ENCODE data around the gene SPATA2L.

SPATA2L gene

DNA sequence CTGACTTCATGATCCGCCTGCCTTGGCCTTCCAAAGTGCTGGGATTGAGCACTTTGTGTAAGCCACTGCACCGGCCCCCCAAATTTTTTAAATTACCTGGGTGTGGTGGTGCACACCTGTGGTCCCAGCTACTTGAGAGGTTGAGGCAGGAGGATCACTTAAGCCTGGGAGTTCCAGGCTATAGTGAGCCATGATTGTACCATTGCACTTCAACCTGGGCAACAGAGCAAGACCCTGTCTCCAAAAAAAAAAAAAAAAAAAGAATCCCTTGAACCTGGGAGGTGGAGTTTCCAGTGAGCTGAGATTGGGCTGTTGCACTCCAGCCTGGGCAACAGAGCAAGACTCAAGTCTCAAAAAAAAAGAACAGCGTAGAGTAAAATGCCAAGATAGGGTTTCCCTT is 35.0 kb upstream of the SPATA2L start:
- no peak for DNase-seq (ENCODE audit: extremely low read depth, low read depth)
- H3K4me3 ChIP-seq (replicated peaks; ENCODE audit: low read depth, low read length), result no peak overlapping the region
- TF ChIP-seq, protein P1, sequence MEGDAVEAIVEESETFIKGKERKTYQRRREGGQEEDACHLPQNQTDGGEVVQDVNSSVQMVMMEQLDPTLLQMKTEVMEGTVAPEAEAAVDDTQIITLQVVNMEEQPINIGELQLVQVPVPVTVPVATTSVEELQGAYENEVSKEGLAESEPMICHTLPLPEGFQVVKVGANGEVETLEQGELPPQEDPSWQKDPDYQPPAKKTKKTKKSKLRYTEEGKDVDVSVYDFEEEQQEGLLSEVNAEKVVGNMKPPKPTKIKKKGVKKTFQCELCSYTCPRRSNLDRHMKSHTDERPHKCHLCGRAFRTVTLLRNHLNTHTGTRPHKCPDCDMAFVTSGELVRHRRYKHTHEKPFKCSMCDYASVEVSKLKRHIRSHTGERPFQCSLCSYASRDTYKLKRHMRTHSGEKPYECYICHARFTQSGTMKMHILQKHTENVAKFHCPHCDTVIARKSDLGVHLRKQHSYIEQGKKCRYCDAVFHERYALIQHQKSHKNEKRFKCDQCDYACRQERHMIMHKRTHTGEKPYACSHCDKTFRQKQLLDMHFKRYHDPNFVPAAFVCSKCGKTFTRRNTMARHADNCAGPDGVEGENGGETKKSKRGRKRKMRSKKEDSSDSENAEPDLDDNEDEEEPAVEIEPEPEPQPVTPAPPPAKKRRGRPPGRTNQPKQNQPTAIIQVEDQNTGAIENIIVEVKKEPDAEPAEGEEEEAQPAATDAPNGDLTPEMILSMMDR (IDR thresholded peaks at IDR 0.05; ENCODE audit: low read depth, low read length, missing control alignments), result no peak

DNA sequence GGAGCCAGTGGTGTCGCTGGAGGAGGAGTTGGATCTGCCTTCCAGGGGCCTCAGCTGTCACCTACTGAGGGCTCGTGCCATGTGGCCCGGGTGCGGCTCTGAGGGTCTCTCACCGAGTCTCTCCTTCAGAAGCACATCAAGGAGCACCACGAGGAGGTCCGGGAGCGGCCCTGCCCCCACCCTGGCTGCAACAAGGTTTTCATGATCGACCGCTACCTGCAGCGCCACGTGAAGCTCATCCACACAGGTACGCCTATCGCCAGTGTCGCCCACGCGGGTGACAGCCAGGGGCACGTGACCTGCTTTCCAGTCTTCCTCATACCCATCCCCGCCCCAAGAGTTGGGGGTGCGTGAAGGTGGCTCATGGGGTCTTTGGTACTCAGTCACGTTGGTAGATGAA is 32.3 kb upstream of the SPATA2L start:
- no peak for DNase-seq (ENCODE audit: extremely low read depth, low read depth)
- TF ChIP-seq, protein P1 (IDR thresholded peaks at IDR 0.05; ENCODE audit: low read depth, low read length, missing control alignments), result no peak
- H3K4me3 ChIP-seq (replicated peaks; ENCODE audit: low read depth, low read length), result no peak overlapping the region

DNA sequence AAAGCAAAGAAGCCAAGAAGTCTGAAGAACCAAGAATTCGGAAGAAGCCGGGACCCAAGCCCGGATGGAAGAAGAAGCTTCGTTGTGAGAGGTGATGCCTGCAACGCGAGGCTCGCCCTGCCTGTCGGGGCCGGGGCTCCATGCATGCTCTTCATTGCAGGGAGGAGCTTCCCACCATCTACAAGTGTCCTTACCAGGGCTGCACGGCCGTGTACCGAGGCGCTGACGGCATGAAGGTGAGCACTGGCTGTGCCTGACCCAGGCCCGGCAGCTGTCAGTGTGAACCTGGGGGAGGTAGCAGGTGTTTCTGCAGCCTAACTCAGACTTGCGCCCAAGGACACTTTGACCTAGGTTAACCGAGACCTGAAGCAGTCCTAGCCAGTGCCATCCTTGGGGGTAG is 31.8 kb upstream of the SPATA2L start:
- no peak for DNase-seq (ENCODE audit: extremely low read depth, low read depth)
- no peak overlapping the region for H3K4me3 ChIP-seq (replicated peaks; ENCODE audit: low read depth, low read length)
- TF ChIP-seq, protein P1 (IDR thresholded peaks at IDR 0.05; ENCODE audit: low read depth, low read length, missing control alignments), result no peak

DNA sequence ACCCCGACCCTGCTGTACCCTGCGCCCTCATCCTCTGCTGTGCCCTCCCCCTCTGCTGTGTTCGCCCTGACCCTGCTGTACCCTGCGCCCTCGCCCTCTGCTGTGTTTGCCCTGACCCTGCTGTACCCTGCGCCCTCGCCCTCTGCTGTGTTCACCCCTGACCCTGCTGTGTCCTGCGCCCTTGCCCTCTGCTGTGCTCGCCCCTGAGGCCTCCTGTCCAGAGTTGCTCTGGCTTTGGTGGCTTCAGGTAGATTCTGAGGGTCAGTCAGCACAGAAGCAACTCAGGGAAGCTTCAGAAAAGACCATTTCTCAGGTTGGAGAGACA is 31.4 kb upstream of the SPATA2L start:
- TF ChIP-seq, protein P1 (IDR thresholded peaks at IDR 0.05; ENCODE audit: low read depth, low read length, missing control alignments), result no peak
- no peak overlapping the region for H3K4me3 ChIP-seq (replicated peaks; ENCODE audit: low read depth, low read length)

DNA sequence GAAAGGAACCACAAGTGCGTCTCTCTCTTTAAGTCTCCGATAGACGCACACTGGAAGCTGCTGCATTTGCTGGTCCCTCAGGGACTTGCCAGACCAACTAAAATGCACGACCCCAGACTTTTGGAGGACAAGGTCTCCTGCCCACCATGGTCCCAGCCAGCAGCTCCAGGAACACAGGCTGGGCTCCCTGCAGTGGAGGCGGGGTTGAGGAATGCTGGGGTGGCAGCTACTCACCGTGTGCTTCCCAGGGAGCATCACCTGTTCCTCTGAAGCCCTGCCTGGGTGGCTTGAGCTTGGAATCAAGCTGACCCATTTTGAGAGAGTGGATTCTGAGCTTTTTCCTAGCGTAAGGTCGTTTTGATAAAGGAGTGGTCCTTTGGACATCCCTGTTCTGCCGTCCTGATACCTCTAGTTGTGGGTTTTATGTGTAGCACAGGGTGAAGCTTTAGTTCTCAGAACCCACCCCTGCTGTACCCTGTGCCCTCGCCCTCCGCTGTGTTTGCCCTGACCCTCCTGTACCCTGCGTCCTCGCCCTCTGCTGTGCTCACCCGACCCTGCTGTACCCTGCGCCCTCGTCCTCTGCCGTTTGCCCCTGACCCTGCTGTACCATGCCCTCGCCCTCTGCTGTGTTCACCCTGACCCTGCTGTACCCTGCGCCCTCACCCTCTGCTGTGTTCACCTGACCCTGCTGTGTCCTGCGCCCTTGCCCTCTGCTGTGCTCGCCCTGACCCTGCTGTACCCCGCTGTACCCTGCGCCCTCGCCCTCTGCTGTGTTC is 30.8 kb upstream of the SPATA2L start:
- DNase-seq (ENCODE audit: extremely low read depth, low read depth), result no peak
- no peak overlapping the region for H3K4me3 ChIP-seq (replicated peaks; ENCODE audit: low read depth, low read length)
- TF ChIP-seq, protein P1 (IDR thresholded peaks at IDR 0.05; ENCODE audit: low read depth, low read length, missing control alignments), result no peak

More for the DNA sequence above, 31.4 kb upstream of the SPATA2L start:
- DNase-seq (ENCODE audit: extremely low read depth, low read depth), result no peak

DNA sequence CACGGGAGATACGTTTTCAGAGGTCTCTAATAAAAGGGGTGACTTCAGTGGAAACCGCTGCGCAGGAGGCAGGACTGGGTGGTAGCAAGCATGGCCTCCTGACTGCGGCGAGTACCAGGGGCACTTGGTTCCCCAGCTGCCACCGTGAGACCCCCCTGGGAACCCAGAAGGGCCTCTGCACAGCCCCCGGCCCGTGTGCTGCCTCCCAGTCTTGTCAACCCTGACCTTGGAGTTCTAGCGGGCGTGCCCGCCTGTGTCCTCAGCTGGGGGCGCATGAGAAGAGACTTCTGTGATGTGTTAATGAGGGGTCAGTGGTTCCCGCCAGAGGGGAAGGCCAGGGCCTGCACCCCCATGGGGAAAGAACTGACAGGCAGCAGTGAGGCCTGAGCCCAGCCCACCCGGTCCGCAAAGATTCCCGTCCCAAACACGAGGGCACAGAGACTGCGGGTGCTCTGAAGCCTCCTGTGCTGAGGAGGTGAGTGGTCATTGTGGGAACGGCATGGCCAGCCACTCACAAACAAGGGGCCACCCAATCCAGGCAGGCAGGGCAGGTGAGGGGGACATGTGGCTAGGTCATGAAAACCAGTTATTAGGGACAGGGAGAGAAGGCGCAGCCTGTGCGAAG is 29.2 kb upstream of the SPATA2L start:
- no peak overlapping the region for H3K4me3 ChIP-seq (replicated peaks; ENCODE audit: low read depth, low read length)
- no peak for DNase-seq (ENCODE audit: extremely low read depth, low read depth)
- TF ChIP-seq, protein P1 (IDR thresholded peaks at IDR 0.05; ENCODE audit: low read depth, low read length, missing control alignments), result no peak

Data from HFF-Myc (cell line).